Esophagus mucosa (tissue), 1 donor: ENCODE measurements around the gene YKT6. TPM values are rescaled to one million over a fixed set of nuclear protein-coding genes. Genes with fewer than 3 reads are reported as not detected.
"Not testable (repeated sequence)": the region's sequence is repeated elsewhere in the genome, so short reads cannot be mapped to it uniquely, and the experiment has no call there.

Source experiments
- ATAC-seq: fragments of 200-7000 bp; cut with Tn5 transposase; one replicate; pipeline ENCODE4 v1.9.1; 2020
- total RNA-seq: library from RNA; stranded (reverse); gene quantifications from one replicate; pipeline ENCODE4 v1.2.4, GENCODE V29; 2023
- donor health status: DM: yes; HTN: yes; CAD: no.

The YKT6 gene
- total RNA-seq, 1 donor from 2014 or later, result 65.2 TPM

DNA sequence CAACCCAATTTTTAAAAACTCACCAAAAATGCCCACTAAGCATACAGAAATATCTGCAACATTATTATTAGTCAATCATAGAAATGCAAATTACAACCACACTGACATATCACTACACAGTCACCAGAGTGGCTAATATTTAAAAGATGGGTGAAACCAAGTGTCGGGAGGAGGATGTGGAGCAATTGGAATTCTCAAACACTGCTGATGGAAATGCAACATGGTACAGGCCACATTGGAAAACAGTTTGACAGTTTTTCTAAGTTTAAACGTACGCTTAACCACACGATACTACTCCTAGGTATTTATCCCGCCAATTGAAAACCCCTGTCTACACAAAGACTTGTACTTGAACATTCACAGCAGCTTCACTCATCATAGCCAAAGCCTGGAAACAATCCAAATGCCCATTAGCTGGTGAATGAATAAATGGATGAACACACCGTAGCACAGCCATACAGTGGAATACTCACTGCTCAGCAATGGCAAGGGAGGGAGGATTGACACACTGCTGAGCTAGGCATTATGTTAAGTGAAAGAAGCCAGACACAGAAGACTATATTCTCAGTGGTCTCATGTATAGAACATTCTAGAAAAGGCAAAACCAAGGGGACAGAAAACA, 27.9 kb upstream of the YKT6 start:
- no peak for ATAC-seq

DNA sequence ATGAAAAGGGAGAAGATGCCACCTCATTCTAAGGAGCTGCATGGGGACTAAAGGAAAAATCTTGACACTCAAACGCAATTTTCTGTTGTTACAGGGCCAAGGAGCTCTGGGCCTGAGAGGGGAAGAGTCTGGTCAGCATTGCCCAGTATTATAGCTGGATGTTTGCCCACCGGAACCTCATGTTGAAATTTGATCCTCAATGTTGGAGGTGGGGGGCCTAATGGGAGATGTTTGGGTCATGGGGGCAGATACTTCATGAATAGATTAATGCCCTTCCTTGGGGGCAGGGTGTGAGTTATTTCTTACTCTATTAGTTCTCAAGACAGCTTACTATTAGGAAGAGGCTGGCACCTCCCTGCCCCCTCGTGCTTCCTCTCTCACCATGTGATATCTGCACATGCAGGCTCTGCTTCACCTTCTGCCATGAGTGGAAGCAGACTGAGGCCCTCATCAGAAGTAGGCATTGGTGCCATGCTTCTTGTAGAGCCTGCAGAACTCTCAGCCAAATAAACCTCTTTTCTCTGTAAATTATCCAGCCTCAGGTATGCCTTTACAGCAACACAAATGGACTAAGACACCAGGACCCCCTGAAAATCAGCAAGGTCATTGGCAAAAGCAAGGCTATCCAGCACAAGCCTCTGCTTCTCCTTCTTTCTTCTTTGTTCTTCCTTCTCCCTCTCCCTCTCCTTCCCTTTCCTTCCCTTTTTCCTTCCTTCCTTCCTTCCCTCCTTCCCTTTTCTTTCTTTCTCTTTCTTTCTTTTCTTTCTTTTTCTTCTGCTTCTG, 26.7 kb upstream of the YKT6 start:
- no peak for ATAC-seq

DNA sequence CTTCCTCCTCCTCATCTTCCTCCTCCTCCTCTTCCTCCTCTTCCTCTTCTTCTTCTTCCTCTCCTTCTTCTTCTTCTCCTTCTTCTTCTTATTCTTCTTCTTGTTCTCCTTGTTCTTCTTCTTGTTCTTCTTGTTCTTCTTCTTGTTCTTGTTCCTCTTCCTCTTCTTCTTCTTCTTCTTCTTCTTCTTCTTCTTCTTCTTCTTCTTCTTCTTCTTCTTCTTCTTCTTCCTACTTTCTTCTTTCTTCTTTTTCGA, 26.2 kb upstream of the YKT6 start:
- not testable (repeated sequence) for ATAC-seq

DNA sequence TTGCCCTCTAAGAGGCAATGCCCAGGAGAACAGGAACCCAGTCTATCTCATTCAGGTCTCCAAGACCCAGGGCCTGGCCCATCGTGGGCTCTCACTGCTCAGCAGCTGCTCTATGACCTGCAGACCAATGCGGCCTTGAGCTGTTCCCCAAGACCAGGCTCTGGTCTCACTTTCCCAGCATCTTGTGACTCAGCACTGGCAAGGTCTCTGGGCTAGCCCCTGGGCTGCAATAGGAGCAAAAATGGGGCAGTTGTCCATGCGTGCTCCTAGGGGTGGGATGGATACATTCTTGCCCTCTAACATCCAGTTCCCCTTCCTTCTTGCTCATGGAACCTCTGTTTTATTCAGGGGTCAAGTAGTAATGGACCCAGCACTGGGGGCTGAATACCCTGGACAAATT, 25.0 kb upstream of the YKT6 start:
- ATAC-seq, result no peak

DNA sequence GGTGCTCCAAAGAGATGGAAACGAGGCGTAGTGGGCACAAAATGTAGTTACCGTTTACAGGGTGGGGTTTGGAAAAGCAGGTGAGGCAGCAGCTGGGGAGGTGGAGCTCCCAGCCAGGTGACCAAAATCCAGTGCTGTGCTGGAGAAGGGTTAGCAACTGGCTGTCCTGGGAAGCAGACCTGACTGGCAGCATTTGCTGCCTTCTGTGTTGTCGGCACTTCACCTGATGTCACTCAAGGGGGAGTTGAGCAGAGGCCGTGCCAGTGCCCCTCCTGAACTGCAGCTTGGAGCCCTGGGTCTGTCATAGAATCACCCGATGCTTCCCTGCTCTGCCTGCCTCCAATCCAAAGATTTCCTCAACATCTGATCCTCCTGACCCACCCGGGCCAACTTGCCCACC, 24.3 kb upstream of the YKT6 start:
- ATAC-seq, result no peak

DNA sequence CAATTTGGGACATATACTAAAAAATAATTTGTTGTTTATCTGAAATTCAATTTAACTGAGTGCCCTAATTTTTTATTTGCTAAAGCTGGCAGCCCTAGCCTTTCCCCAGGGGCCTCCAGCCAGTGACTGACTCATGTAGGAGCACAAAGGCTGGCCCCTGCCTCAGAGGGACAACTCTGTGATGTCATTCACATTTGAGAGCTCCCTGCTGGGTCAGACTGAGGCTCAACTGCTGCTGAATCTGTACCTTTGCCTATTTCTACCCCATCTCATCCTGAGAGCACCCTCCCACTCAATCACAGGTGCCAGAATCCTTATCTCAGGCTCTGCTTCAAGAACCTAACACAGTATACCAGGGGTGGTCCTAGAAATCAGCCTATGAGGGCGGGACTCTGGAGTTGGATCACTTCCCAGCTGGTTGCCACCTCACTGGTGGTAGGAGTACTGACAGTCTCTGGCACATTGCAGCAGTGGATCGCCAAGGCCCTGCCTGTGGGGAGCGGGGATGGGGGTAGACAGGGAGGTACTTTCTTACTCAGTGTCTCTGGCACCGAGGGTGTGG, 23.1 kb upstream of the YKT6 start:
- ATAC-seq, result no peak

DNA sequence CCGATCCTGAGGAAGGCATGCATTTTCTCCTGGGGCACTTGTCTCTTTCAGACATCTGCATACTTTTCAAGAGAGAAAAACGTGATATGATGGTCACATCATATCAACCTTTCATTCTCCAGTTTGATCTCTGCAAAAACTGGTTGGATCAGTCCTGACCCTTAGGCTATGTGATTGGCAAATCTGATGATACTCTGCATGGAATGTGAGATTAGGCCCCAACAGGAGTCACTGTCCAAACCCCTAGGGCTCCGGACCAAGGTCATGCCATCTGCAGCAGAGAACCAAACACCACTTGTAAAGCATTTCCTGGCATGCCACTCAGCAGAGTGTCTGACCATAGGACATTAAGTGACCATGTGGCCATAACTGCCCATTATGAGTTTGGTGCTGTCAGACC, 20.1 kb upstream of the YKT6 start:
- no peak for ATAC-seq

DNA sequence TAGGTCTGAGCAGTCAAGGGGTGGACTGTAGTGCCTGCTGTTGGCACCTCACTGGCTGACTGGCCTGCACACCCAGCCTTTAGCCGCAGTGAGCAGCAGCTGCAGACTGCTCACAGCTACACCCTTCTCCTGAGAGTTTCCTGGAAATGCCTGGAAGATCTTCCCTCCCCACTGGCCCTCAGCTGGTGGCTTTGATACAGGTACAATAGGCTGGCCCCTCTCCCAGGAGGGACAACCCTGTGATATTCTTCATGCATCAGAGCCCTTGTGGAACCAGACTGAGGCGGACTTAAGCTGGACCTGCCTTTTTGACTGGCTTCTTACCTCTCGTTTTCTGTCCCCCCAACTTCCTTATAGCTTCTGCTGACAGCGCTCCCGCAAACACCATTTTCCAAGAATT, 18.0 kb upstream of the YKT6 start:
- ATAC-seq, result no peak

DNA sequence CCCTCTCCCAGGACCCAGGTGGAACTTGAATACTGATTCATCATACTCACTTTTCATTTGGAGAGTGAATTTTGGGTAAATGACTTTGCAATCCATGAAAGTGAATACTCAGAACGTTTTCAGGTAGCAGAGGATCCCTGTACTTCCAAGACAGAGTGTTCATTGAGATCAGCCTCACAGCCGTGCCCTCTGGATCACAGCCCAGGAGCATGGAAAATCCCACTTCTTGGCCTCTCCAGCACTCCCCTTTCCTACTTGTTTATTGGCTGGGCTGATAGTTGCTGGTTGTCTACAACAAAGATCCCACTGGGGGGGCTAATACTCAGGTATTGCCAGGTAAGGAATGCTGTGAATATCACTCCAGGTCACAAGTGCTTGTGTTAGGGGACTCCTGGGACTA, 17.4 kb upstream of the YKT6 start:
- ATAC-seq, result no peak

DNA sequence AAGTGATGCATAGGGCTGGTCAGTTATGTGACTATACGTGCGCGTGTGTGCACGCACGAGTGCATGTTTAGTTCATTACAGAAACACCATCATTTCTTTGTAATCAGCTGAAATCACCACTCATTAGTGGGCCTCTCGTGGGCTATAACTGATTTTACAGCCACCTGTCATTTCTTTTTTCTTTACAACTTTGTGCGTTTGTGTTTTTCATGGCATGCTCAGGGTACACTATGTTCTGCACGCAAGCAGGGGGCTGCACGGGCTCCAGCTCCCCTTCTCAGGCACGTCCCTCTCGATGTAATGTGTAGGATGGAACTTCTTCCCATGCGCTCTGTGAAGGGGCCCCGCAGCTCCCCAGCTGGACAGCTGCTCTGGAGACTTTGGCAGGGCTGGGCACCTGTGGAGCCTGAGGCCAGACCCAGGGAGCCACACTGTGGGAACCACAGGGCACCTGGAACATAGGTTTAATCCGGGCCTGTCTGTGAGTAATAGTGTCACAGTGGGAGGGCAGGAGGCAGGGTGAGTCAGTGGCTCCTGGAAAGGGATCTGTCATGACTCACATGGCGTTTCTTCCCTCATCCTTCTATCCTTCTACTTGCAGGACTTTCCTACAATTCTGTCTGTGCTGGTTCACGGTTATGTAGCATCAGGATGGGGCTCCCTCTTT, 16.4 kb upstream of the YKT6 start:
- peak; percentile 98 for ATAC-seq

DNA sequence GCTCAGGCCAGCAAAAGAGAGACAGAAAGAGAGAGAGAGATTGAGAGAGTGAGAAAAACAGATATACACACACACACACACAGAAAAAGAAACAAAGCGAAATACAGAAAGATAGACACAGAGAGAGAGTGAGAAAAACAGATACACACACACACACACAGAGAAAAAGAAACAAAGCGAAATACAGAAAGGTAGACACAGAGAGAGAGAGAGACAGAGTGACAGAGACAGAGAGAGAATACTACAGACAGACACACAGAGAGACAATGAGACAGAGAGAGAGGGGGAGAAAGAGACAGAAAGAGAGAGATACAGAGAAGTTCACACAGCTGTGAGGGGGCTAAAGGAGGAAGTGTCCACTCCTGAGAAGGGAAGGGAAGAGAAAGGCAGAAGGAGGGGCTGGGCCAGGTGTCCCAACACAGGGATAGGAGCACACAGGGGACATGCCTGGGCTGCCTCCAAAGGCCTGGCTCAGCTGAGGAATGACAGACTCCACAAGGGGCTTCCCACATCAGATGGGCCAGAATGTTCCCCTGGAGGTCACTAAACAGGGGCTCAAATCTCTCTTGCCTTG, 15.8 kb upstream of the YKT6 start:
- no peak for ATAC-seq

DNA sequence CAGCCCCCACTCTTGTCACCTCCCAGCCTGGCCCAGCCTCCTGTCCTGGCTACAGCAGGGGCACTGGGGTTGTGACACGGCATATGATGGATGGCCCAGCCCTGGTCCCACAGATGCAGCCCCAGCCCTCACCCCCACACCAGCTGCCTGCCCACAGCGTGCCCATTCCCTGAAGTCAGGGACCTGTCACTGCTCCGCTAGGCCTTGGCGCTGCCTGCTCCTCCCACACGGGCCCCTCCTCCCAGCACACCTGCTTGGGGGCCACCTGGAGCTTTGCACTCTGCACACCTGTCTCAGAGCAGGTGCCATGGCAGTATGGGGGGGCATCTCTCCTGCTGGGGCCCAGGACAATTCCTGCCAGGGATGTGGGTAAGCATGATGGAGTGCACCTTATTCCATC, 15.0 kb upstream of the YKT6 start:
- ATAC-seq, result no peak

DNA sequence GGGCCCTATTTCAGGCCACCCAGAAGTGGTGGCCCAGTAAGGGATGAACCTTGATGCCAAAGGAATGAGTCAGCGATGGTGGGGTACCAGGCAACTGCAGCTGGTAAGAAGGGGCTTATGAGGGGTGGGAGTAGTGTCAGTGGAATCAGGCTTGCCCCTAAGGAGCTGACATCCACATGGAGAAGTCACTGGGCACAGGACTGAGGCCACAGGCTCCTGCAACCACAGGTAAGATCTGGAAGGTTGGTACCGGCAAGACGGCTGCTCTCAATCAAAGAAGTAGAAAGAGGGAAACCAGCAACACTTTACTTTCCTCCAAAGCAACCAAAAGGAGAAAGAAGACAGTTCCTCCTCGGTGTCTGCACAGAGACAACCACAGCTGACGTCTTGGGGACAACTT, 14.0 kb upstream of the YKT6 start:
- ATAC-seq, result no peak

DNA sequence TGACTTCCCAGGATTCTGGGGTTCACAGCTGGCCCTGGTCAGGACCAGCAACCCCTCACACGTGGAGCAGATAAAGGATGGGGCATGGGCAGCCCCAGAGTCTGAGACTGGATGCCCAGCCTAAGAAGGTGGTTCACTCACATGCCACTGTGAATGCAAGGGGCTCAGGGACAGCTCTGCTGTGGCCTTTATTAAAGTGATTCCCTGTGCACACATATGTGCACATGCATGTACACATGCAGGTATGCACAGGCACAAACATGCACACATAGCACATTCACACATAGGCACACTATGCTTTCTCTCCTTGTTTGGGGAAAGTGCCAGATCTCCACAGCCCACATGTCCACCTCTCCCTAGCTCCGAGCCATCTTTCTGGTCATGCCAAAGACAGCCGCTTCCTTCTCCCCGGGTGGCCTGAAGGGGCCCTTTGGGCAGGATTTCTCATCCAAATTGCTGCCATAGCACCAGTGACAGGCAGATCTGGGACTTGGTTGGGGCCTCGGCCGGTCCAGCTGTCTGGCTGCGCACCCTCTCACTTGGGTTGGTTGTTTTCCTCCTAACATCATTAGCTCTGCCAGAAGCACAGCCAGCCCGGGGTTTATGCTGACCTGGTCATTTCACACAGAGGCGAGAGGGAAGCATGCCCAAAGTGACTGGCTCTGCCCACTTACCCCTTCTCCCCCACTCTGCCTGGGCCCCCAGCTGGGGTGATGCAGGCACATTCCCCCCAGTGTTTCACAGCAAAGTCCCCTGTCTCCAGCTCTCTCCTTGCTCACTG, 13.0 kb upstream of the YKT6 start:
- no peak for ATAC-seq

DNA sequence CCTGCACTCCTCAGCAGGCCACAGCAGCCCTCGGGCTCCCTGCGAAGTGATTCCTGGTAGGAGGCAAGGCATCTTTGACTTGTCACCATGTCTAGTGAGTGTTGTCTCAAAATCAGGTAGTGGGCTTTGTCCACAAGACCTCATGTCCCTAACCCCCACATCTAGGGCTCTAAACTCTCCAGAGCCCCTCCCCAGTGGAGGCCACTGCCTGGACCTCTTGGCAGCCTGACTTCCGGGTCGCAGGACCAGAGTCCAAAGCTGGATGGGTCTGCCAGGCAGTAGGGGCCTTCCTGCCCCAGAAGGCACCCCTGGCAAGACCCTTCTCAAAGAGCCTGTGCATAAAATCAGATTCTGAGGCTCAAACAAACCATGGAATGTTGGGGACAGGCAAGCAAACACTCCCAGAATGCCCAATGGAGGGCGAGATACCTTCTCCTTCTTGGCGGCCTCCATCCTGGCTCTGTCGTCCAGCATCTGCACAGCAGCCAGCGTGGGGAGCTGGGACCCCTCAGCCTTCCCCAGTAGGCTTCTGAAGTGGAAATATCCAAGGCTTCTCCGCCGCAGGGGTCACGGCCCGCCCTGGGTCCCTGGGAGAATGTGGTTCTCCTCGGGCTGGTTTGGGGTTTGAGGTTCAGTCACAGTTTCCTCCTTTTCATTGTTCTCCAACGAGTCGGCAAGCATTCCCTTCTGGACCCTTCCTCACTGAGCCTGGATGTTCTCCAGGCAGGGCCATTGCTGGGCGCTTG, 12.1 kb upstream of the YKT6 start:
- no peak for ATAC-seq

DNA sequence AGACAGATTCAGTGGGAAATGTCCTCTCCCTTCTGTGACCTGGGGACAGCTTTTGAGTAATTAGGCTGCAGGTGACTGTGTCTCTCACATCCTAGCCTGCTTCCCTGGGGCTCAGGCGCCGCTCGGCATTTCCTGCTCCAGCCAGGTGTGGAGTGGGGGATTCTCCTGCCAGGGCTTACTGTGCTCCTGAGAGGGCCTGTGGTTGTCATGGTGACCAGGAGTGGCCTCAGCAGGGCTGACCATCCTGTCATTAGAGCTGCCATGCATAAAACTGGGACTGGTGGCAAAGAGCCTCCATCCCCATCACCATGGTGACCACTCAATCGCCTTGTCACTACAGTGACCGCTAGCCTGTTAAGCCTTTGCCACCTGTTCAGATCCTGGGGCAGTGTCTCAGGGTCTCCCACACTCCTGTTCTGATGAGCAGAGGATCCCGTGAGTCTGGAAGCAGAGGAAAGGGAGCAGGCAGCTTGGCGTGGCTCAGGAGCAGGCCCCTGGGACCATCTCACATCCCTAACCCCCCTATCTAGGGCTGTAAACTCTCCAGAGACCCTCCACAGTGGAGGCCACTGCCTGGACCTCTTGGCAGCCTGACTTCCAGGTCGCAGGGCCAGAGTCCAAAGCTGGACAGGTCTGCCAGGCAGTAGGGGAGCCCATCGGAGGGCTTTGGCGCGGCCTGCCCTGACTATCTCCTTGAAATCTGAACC, 11.3 kb upstream of the YKT6 start, which contains the start of gene GCK:
TSS of gene GCK (minus strand) at position 154 of the 707 bp plus-strand sequence. CDS start 486 bp downstream, outside the sequence.
- ATAC-seq, result no peak

DNA sequence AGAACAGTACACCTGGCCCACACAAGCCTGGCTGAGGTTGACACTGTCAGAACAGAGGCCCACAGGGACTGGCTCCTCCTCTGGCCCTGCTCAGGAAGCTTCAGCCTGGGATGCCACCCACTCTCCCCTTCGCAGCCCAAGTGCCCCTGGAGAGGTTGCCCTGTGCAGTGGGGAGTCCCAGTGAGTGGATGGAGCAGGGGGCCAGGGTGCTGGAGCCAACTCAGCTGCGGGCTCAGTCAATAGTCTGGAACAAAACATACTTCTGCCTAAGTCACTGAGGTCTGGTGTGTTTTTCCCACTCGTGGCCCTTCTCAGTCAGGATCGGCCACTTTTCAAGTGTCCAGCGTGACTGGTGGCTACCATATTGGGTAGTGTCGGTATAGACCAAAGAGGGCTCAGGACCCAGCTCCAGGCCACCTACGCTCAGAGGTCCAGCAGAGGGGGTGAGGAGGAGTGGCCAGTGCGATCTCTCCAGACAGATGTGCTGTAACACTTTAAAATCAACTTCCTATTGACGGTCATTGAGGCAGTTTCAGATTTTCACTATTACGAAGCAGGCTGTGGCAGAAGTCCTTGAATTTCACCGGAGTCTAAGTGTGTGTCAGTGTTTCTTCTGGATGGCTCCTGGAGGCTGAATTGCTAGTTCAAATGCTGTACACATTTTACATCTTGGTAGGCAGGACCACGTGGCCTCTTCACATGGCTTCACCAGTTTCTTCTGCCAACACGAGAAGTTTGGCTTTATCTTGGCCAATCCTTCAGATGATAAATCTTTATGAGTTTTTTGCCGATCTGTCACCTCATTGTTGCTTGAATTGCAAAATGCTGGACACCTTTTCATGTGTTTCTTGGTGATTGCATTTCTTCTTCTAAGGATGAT, 10.5 kb upstream of the YKT6 start:
- no peak for ATAC-seq

DNA sequence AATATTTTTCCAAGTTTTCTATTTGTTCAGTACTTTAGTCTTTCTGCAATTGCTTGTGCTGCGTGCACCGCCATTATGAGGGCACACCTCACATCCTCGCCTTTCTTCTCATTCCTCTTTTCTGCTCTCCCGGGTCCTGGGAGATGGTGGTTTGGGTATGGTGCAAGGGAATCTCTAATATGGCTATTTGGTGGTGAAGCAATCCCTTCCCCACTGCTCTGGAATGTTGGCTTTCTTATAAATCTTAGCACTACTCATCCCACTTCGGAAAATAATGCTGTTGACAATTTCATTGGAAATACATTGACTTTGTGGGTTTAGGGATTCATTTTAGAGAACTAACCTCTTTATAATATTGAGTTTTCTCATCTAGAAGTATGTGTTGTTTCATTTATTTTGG, 9.6 kb upstream of the YKT6 start:
- no peak for ATAC-seq

DNA sequence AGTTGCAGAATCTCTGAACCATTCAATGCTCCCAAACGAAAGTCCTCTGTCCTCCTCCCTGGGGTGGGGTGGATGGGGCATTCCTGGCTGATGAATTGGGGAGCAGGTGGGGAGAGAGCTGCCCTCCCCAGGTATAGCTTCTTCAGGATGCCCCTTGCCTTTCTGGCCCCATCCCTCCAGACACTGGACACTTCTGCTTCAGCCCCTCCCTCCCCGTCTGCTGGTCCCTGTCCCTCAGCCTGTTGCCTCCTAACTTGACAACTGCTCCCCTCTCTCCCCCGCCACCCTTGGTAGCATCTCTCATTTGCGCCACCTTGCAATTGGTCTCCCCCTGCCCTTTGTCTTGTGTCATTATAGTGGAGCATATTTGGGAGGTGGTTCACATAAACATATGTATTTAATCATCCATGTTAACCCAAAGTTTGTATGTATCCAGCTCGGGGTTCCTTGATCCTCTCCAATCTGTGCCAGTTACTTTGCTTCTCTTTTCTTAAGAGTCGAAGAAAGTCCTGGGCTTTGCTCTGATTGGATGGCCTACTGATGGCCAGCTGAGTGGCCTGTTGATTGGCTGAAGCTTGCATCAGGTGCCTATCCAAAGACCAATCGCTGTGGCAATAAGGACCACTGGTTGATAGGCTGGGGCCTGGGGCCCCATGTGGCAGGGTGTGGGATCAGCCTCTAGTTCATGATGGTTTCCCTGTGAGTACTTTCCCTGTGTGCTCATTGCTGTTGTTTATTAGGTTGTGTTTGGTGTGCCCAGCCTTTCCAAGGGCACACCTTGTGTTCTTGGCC, 7.6 kb upstream of the YKT6 start:
- ATAC-seq, result no peak
